COR-L47 (cell line): Measurements from ENCODE around the gene PNPLA7.
"Not testable (repeated sequence)": the region's sequence is repeated elsewhere in the genome, so short reads cannot be mapped to it uniquely, and the experiment has no call there.

Experiments
- DNase-seq: peaks from one replicate; lab custom pipeline; 2025; lab: John Stamatoyannopoulos, UW

Gene PNPLA7

DNA sequence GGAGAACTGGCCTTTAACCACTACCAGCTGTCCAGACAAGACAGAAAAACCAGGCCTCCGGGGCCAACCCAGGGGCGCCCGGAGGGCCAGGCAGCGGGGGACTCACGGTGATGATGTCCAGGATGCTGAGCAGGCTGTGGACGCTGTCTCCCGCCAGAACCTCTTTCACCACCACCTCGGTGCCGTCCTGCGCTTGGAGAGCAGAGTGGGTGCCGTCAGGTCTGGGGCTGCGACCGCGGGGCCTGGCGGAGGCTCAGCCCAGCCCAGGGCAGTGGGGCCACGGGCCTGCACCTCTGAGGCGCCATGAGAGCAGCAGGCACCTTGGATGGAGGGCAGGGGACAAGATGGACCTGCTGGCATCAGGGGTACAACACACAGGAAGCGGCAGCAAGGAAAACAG, 9.7 kb downstream of the PNPLA7 start:
- DNase-seq = no peak

DNA sequence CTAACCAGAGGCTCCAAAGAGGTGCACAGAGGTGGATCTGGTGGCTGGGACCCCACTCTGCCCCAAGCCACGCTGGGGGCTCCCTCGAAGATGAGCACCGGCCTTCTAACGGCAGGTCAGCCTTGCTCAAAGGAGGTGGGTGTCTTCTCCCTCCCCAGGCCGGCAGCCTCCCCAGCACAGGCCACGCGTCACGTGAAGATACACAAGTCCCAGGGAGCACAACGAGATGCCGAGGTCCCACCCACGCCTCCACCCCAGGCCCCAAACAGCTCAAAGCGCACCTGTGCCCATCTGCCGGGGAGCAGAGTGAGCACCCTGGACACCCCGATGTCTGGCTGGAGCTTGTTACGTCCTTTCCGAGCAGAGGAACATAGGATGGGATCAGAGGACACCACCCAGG, 12.1 kb downstream of the PNPLA7 start:
- no peak for DNase-seq

DNA sequence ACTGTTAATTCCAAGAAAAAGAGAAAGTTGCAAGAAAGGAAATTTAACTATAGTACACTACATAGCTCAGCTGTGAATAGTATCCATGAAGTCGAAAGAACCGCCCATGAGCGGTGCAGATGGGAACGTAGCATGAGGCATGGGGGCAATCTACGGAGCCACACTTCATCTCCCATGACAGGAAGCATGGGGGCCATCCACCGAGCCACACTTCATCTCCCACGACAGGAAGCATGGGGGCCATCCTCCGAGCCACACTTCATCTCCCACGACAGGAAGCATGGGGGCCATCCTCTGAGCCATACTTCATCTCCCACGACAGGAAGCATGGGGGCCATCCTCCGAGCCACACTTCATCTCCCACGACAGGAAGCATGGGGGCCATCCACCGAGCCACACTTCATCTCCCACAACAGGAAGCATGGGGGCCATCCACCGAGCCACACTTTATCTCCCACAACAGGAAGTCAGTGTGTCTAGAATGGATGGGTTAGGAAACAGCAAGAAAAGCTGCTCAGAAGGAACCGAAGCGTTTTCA, 13.5 kb downstream of the PNPLA7 start:
- not testable (repeated sequence) for DNase-seq

DNA sequence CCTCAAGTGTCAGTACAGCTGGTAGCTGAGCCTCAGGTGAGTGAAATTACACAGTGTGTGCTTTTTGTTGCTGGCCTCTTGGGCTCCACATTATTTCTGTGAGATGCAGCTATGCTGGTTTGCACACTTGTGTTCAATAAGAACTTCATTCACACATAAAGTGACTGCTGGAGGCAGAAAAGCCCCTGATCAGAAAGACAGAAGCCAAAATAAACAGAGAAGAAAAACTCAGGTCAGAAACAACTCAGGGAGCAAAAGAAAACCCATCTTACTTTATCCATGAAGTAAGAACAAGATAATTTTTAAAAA, 15.1 kb downstream of the PNPLA7 start:
- no peak for DNase-seq

DNA sequence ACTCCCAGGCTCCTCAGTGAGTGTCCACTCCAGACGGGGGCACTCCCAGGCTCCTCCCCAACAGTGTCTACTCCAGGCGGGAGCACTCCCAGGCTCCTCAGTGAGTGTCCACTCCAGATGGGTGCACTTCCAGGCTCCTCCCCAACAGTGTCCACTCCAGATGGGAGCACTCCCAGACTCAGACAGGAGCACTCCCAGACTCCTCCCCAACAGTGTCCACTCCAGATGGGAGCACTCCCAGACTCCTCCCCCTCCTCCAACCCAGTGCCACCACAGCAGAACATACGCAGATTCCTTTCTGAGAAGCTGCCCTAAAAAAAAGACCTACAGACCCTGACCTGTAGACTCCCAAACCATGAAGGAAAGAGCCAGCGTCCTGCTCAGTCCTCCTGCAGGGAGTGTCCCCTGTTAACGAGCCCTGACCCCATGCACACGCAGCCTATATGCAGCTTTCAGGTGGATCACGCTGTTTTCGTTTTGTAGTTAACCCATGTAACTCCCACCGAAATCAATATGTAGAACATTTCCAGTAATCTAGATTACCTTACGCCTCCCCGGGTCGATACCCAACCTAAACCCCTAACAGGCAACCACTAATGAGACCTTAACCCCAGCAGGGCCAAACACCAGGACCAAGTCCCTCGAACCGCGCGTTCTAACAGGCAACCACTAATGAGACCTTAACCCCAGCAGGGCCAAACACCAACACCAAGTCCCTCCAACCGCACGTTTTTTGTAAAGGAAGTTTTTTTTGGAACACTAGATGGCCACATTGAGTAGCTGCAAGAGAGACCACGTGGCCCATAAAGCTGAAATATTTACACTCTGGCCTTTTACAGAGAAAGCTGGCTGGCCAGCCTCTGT, 15.7 kb downstream of the PNPLA7 start:
- DNase-seq = peak; percentile 37

DNA sequence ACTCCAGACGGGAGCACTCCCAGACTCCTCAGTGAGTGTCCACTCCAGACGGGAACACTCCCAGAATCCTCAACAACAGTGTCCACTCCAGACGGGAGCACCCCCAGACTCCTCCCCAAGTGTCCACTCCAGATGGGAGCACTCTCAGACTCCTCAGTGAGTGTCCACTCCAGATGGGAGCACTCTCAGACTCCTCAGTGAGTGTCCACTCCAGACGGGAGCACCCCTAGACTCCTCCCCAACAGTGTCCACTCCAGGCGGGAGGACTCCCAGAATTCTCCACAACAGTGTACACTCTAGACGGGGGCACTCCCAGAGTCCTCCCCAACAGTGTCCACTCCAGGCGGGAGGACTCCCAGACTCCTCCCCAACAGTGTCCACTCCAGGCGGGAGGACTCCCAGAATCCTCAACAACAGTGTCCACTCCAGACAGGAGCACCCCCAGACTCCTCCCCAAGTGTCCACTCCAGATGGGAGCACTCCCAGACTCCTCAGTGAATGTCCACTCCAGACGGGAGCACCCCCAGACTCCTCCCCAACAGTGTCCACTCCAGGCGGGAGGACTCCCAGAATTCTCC, 17.2 kb downstream of the PNPLA7 start:
- DNase-seq = not testable (repeated sequence)

DNA sequence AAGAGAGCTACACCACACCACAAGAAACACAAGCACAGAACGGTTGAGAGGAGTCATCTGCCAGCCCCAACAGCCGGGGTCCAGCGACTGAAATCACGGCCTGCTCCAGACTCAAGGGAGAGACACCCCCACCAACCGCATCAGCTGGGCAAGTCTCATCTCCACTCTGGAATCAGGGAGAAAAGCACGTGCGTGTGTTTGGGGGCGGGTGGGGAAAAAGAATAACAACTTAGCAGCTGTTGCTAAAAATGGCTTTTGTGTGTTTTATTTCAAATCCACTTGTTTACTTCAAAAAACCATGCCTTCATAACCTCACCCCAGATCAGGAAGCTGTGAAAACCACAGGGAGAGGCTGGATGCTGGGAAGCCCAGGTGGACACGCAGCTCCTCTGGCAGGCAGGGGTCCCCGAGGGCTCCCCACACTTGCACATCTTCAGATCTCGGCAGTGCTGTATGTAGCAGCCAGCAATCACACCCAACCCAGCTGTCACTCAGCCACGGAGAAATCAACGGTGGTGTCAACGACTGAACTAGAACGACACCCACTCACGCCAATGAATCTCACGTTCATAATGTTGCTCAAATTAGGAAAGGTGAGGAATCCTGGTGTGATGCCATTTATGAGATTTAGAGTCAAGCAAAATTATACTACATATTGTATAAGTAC, 19.0 kb downstream of the PNPLA7 start:
- no peak for DNase-seq

DNA sequence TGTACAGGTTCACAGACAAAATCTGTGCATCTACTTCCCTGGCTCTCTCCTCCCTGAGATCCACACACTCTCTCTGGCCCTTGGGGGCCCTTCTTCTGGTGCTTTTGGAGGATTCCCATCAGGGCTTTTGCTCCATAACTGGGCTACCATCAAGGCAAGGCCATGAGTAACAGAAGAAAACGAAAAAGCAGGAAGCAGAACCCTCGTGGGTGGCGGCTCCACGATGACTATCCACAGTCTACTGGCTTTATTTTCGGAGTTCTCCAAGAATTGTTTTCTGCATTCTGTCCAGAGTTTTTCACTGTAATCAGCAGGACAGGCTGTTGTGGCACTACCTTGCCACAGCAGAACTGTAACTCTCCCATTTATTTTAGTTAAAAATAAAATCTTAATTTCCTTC, 19.9 kb downstream of the PNPLA7 start:
- no peak for DNase-seq

DNA sequence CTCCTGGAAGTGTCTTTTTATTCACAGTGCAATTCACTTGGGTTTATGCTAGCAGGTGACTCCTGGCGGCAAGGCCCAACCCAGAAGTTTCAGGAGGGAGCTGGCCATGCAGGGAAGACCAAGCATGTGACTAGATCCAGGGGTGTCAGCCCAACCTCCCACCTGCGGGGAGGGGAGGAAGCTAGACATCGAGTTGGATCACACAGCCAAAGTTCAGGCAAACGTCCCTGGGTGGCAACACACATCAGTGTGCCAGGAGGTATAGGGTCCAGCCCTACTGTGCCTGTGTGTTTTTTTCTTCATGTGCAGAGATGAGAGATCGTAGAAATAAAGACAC, 25.3 kb downstream of the PNPLA7 start:
- no peak for DNase-seq

DNA sequence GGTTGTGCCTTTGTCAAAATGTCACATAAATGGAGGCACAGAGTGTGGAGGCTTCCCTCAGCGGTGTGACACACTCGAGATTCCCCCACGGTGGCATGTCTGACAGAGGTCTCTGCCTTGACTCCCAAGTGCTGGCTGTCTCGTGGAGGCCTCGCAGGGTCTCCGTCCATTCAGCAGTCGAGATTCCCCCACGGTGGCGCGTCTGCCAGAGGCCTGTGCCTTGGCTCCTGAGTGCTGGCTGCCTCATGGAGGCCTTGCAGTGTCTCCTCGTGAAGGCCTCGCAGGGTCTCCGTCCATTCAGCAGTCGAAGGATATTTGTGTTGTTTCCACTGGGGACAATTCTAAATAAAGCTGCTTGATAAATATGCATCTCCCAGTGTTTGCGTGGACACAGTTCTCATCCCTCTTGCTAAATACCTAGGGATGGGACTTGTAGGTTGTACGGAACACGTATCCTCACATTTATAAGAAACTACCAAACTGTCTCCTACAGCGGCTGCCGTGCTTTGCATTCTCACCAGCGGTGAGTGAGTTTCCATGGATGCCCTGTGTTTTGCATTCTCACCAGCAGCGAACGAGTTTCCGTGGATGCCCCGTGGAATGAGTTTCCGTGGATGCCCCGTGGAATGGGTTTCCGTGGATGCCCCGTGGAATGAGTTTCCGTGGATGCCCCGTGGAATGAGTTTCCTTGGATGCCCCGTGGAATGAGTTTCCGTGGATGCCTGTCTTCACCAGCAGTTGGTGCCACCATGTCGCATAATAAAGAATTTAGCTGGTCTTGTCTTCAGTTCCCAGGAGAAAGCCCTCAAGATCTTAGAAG, 25.8 kb downstream of the PNPLA7 start:
- no peak for DNase-seq

DNA sequence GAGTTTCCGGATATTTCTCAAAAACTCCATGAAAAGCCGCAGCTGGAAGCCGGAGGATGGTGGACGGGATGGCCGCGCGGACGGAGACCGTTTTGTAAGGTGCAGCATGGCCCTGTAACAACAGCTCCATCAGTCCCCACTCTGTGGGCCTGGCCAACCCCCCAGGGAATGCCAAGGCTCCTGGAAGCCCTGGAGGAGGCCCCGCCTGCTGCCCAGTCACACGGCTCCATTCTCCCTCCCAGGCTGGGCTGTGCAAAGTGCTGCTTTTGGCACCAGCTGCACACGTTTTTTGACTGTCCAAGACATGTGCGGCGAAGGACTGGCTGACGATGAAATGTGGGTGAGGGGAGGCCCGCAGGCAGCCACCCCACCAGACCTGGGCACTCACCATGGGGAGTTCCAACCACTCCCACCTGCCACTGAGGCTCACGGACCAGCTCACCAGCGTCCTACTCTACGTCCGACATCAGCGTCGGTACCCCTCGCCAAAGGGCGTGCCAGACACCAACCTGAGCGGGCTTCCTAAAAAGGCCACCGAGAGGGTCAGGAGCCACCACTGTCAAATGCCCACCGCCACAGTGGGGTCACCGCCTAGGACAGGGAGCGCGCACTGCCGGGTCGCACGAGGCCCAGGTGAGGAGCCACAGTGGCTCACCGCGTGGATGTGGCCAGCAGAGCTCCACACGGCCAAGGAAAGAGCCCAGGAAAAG, 27.3 kb downstream of the PNPLA7 start:
- no peak for DNase-seq

DNA sequence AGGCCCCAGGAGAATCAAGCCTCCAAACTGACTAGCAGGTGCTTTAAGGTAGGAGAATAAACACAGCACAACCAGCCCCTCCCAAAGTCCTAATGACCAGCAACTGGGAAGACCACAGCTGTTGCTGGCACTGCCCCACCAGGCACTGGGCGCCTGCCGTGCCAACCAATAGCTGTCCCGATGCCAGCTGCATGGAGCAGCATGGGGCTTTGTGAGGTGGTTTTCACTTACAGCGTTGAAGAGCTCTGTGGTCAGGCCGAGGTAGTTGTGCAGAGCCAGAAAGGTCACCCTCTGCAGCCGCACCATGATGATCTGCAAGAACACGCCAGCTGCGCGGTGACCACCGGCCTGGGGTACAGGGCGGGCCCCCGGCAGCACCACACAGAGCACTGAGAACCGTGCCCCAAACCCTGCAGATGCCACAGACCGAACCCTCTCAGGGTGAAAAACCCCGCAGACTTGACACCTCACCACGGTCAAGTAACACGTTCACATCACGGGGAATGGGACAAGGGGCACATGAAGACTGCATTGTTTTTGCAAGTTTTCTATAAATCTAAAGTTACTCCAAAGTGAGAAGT, 28.7 kb downstream of the PNPLA7 start:
- DNase-seq = peak; percentile 51

DNA sequence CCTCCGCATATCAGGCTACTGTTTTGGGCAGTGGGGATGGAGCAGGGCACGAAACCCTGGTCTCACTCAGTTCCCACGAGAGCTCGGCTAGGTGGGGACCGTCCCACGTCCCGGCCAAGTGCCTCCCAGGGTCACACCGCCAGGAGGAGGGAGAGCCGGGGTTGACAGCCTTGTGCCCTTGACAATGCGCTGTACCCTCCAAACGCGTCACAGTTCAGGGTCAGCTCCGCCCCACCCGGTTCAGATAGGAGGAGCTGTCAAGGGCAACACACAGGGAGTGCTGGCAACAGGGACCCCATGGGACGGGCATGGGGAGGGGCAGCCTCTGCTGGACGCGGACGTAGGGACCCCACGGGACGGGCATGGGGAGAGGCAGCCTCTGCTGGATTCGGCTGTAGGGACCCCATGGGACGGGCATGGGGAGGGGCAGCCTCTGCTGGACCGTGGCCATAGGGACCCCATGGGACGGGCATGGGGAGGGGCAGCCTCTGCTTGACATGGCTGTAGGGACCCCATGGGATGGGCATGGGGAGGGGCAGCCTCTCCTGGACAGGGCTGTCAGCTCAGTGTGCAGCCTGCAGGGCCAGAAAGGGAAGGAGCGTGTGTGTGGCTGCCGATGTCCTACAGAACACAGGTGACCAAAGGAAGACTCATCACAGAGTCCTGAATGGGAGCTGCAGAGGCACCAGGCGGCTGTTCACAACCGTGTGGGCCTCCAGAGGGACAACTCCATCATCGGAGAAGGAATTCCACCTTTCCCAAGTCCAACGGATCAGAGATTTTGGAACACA, 29.4 kb downstream of the PNPLA7 start:
- no peak for DNase-seq

DNA sequence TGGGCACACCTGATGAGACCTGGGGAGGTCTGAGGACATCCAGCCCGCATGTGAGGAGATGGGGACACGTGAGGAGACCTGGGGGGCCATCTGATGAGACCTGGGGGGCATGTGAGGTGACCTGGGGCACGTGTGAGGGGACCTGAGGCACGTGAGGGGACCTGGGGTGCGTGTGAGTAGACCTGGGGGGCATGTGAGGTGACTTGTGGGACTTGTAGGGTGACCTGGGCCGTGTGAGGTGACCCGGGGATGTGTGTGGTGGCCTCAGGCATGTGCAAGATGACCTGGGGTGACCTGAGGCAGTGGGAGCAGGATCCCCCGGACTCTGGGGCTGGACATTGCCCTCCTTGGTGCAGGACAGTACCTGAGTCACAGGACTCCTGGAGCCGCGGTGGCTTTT, 30.6 kb downstream of the PNPLA7 start:
- DNase-seq = no peak

DNA sequence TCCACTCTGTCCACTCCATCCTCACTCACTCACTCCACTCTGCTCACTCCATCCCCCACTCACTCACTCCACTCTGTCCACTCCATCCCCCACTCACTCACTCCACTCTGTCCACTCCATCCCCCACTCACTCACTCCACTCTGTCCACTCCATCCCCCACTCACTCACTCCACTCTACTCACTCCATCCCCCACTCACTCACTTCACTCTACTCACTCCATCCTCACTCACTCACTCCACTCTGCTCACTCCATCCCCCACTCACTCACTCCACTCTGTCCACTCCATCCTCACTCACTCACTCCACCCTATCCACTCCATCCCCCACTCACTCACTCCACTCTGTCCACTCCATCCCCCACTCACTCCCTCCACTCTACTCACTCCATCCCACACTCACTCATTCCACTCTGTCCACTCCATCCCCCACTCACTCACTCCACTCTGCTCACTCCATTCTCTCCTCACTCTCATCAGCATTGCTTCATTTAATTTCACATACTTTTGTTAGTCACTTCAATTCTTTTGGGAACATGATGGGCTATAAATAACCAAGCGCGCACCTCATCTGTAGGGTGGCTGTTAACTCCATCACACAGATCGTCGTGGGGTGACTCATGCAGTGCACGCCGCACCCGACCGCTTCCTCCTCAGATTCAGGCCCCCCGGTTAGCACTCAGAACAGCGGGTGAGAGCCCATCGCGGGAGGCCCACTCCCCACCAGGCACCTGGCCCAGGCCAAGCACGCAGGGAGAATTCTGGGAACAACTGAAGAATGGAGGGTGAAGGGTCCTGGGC, 31.3 kb downstream of the PNPLA7 start:
- not testable (repeated sequence) for DNase-seq

DNA sequence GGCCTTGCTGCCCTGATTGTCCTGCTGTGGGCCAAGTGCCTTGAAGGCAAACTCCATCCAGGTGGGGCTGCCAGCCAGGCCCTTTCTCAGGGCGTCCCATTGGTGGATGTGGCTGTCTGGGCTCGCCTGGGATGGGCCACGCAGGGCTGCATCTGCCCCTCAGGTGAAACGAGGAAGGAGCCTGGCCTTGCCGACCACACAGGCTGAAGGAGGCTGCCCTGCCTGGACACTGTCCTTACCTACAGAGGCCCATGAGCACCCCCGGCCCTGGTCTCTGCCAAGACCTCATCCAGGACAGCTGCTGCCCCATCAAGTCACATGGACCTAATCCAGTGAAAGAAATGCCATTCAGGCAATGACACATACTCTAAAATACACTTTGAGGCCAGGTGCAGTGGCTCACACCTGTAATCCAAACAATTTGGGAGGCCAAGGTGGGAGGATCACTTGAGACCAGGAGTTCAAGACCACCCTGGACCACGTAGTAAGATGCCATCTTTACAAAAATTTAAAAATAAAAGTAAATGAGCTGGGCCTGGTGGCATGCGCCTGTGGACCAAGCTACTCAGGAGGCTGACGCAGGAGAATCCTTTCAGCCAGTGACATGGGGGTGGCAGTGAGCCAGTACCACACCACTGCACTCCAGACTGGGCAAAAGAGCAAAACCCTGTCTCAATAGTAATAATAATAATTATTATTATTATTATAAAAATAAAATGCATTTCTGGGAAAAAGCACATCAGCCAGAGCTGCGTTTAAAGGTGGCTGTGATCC, 33.9 kb downstream of the PNPLA7 start:
- no peak for DNase-seq

DNA sequence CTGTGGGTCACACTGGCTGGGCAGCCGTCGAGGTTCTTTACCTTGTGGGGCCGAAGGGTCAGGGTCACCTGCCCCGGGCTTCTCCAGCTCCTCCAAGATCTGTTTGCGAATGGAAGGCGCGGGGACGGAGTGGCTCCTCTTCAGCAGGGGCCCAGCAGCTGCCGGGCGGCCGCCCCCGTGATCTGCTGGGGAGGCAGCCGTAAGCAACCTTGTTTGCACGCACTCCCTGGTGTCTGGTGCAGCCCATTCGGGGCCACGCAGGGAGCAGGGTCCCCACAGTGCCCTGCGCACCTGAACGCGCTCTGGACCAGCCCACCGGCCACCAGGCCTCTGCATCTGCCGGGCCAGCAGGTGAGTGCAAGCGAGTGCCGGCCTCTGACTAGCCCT, 34.9 kb downstream of the PNPLA7 start:
- no peak for DNase-seq

DNA sequence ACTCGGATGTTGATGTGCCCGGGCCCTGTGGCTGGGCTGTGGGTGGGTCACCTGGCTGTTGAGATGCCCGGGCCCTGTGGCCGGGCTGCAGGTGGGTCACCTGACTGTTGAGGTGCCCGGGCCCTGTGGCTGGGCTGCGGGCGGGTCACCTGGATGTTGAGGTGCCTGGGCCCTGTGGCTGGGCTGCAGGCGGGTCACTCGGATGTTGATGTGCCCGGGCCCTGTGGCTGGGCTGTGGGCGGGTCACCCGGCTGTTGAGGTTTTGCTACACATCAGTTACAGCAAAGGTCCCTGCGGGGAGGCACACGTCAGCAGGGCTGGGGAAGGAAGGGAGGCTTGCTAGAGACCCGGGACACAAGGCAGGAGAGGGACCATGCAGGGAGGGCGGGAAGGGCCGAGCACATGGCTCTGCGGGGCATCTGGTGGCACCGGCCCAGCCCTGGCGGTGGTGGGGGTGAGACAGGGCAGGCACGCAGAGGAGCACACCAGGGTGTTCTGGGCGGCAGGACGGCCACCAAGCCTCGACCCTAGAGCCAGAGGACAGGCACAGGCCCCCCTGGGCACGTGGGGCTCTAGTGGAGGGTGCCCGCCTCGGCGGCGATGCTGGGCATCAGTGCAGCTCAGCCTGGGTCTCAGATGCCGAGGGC, 35.4 kb downstream of the PNPLA7 start:
- no peak for DNase-seq
